Measurements from ENCODE around the gene TGM6. TPM values are rescaled to one million over a fixed set of nuclear protein-coding genes. Genes with fewer than 3 reads are reported as not detected.

Gene TGM6
- total and polyA plus RNA-seq, 9 of the 15 experiments (the other 6 are each of a cell fraction or from before 2014, with no cell fraction given): not detected

- TF ChIP-seq KAT2B (IDR thresholded peaks at IDR 0.05; ENCODE audit: low read depth, low read length): no peak
- TF ChIP-seq JUNB (CRISPR knock-in tag; conservative IDR thresholded peaks at IDR 0.05): no peak
- TF ChIP-seq ZFP36 (IDR thresholded peaks at IDR 0.05; ENCODE audit: low read depth, low read length, partially characterized antibody): no peak
- H3K9ac ChIP-seq (ENCODE audit: insufficient read depth in 1 of 2, low read depth in 2 of 2, low read length in 2 of 2): no peak overlapping the region
- no peak overlapping the region for H2AFZ ChIP-seq (ENCODE audit: low read depth, low read length)
- no peaks in the 10 kb centered on the region for H3K9me3 ChIP-seq (replicated peaks; ENCODE audit: control insufficient read depth, insufficient read depth, low read depth, low read length)
- H4K20me1 ChIP-seq (replicated peaks; ENCODE audit: control insufficient read depth, insufficient read depth, low read length): no peaks in the 10 kb centered on the region; the same call in 1 of the 2 replicates
- BruUV-seq (replicated peaks): no TSS peak
- 2% methylated on average over 10 of the region's 14 CpGs for WGBS (ENCODE audit: insufficient coverage, low coverage, missing lambda C conversion rate)
- no peaks in the 10 kb centered on the region for H3K9me1 ChIP-seq (ENCODE audit: control insufficient read depth, insufficient read depth, low read length)
- DNase-seq (ENCODE audit: extremely low read depth in 1 of 4, low spot score in 3 of 4) (no peak), ATAC-seq (no peak), FAIRE-seq (no peak)
- intact Hi-C loops (cut with micrococcal nuclease) (no loop called here), in situ Hi-C loops (cut with MboI) (no loop called here)
- H3K27ac ChIP-seq (ENCODE audit: extremely low read depth, low read depth, low read length): no peak overlapping the region
- CTCF ChIA-PET (ENCODE audit: low intra/inter-chr PET ratio): no interaction called here
- no peak overlapping the region for H3K4me2 ChIP-seq (ENCODE audit: insufficient read depth, low read length)
- peaks cover 0 to 22% of the 10 kb centered on the region in 2 experiments; a peak in 4 of 5 replicates for H3K27me3 ChIP-seq (ENCODE audit: control insufficient read depth in 2 of 2, insufficient read depth in 2 of 2, low read length in 2 of 2)
- no peaks in the 10 kb centered on the region for H3K79me2 ChIP-seq (ENCODE audit: control insufficient read depth, insufficient read depth, low read length)
- no peaks in the 10 kb centered on the region for H3K36me3 ChIP-seq (ENCODE audit: control insufficient read depth, insufficient read depth, low read length)
- H3K4me3 ChIP-seq: no peak overlapping the region
- POLR2A ChIA-PET: no interaction called here
- no peaks in the 10 kb centered on the region; a peak in 1 of 5 replicates for H3K4me1 ChIP-seq (replicated peaks in 1 of 2; ENCODE audit: control insufficient read depth in 2 of 2, insufficient read depth in 2 of 2, low read length in 2 of 2)
These were observed 36.5 kb downstream of the TGM6 start for GRCh38 chr20:2417213-2417541.

- Histone ChIP-seq H3K27ac (ENCODE audit: extremely low read depth, low read depth, low read length) (no peak overlapping the region), H3K27me3 (ENCODE audit: control insufficient read depth in 2 of 2, insufficient read depth in 2 of 2, low read length in 2 of 2) (peaks cover 0 to 22% of the 10 kb centered on the region in 2 experiments; a peak in 4 of 5 replicates), H3K9me3 (replicated peaks; ENCODE audit: control insufficient read depth, insufficient read depth, low read depth, low read length) (no peaks in the 10 kb centered on the region), H3K4me1 (replicated peaks in 1 of 2; ENCODE audit: control insufficient read depth in 2 of 2, insufficient read depth in 2 of 2, low read length in 2 of 2) (no peaks in the 10 kb centered on the region; a peak in 1 of 5 replicates), H3K36me3 (ENCODE audit: control insufficient read depth, insufficient read depth, low read length) (no peaks in the 10 kb centered on the region), H3K79me2 (ENCODE audit: control insufficient read depth, insufficient read depth, low read length) (no peaks in the 10 kb centered on the region), H3K9ac (ENCODE audit: insufficient read depth in 1 of 2, low read depth in 2 of 2, low read length in 2 of 2) (no peak overlapping the region), H2AFZ (ENCODE audit: low read depth, low read length) (no peak overlapping the region), H3K9me1 (ENCODE audit: control insufficient read depth, insufficient read depth, low read length) (no peaks in the 10 kb centered on the region), H4K20me1 (replicated peaks; ENCODE audit: control insufficient read depth, insufficient read depth, low read length) (no peaks in the 10 kb centered on the region; the same call in 1 of the 2 replicates), H3K4me2 (ENCODE audit: insufficient read depth, low read length) (no peak overlapping the region), H3K4me3 (no peak overlapping the region)
- FAIRE-seq (no peak), ATAC-seq (no peak), DNase-seq (ENCODE audit: extremely low read depth in 1 of 4, low spot score in 3 of 4) (no peak)
- ChIA-PET POLR2A (no interaction called here), CTCF (ENCODE audit: low intra/inter-chr PET ratio) (no interaction called here)
- intact Hi-C loops (cut with micrococcal nuclease): no loop called here
- WGBS (ENCODE audit: insufficient coverage, low coverage, missing lambda C conversion rate): 8% methylated on average over 2 of the region's 2 CpGs
- BruUV-seq (replicated peaks): no TSS peak
- in situ Hi-C loops (cut with MboI): no loop called here
- TF ChIP-seq MTA3 (IDR thresholded peaks at IDR 0.05; ENCODE audit: borderline replicate concordance) (no peak), SRF (CRISPR knock-in tag; IDR thresholded peaks at IDR 0.05) (no peak), RBM17 (IDR thresholded peaks at IDR 0.05; ENCODE audit: borderline replicate concordance, low read depth, low read length) (no peak), ZNF707 (CRISPR knock-in tag; conservative IDR thresholded peaks at IDR 0.05) (no peak), NCOA4 (IDR thresholded peaks at IDR 0.05; ENCODE audit: partially characterized antibody) (no peak), ZNF175 (CRISPR knock-in tag; IDR thresholded peaks at IDR 0.05; ENCODE audit: low read depth) (no peak), PATZ1 (CRISPR knock-in tag; IDR thresholded peaks at IDR 0.05; ENCODE audit: borderline replicate concordance) (no peak), MBD1 (CRISPR knock-in tag; IDR thresholded peaks at IDR 0.05) (no peak)
These were observed 37.7 kb downstream of the TGM6 start for GRCh38 chr20:2418388-2418787.

Measured in K562 (cell line).